ENCODE data around the gene VARS1. TPM values are rescaled to one million over a fixed set of nuclear protein-coding genes. Genes with fewer than 3 reads are reported as not detected.
A peak's percentile ranks its signal among the peaks of the same experiment; 100 is the strongest.

VARS1 gene
- total RNA-seq, 1 experiment from 2014 or later: 89.8 TPM

DNA sequence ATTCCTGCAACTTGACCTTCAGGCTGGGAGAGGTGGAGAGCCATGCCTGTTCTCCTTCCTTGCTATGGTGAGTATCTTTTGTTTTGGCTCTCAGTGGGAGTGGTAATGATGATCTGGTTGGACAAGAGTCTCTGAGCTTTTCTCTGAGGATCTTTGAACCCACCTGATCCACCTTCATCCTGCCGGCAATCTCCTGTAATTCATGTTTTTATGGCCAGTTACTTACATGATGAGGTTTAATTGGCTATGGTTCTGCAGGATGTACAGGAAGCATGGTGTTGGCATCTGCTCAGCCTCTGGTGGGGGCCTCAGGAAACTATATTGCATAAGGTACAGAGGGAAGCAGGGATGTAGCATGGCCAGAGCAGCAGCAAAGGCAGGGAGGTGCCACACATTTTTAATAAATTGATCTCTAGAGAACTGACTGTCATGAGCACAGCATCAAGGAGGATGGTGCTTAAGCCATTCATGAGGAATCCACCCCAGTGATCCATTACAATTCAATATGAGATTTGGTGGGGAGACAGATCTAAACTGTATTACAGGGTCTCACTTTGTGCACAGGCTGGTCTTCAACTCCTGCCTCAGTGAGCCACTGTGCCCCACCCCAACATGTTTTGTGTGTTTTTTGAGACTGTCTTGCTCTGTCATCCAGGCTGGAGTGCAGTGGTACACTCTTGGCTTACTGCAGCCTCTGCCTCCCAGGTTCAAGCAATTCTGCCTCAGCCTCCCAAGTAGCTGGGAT lies 42.0 kb upstream of the VARS1 start:
- Histone ChIP-seq H3K27ac (ENCODE audit: low read length) (no peak overlapping the region), H3K4me1 (ENCODE audit: insufficient read depth, low read length) (peaks cover 18% of the 10 kb centered on the region), H3K4me3 (ENCODE audit: low read length) (peak overlapping the region; percentile 97), H3K9ac (ENCODE audit: low read length) (peak overlapping the region; percentile 98), H3F3A (ENCODE audit: low read length, unreplicated experiment) (peaks cover 40% of the 10 kb centered on the region), H3K4me2 (ENCODE audit: low read length) (peak overlapping the region; percentile 92), H3K79me2 (ENCODE audit: low read length) (peaks cover 57% of the 10 kb centered on the region), H3K9me2 (replicated peaks; ENCODE audit: low read length) (no peaks in the 10 kb centered on the region), H3K36me3 (ENCODE audit: low read depth, low read length) (peaks cover 45% of the 10 kb centered on the region), H4K20me1 (ENCODE audit: low read length) (peaks cover 42% of the 10 kb centered on the region), H3K9me3 (ENCODE audit: low read length) (no peaks in the 10 kb centered on the region), H2AFZ (ENCODE audit: low read length) (no peak overlapping the region), H3K27me3 (ENCODE audit: low read length) (no peaks in the 10 kb centered on the region)
- DNase-seq: no peak
- POLR2A ChIA-PET (ENCODE audit: unreplicated experiment): interaction anchor here (0.6 to 1.2 kb wide), 2 partner anchors 10 to 855 kb away, joined by 3 to 4 read pairs; no protein-coding TSS in a partner anchor
- no peak for TF ChIP-seq CTCF (conservative IDR thresholded peaks at IDR 0.05; ENCODE audit: low read depth, low read length)
- no peak for TF ChIP-seq EZH2phosphoT487 (IDR thresholded peaks at IDR 0.05; ENCODE audit: borderline replicate concordance, low read length)
- no peak for TF ChIP-seq EZH2 (IDR thresholded peaks at IDR 0.05; ENCODE audit: low read length, unreplicated experiment)
- CTCF ChIA-PET: interaction anchor here (0.6 kb wide), 2 partner anchors 25 to 36 kb away, joined by 3 read pairs; no protein-coding TSS in a partner anchor
- no peak for ATAC-seq
- intact Hi-C loops (cut with micrococcal nuclease): loop anchor here (10.0 kb wide), 1 partner anchor 153 kb away; the partner anchor contains the start of gene LY6G5C
- BruUV-seq (replicated peaks): no TSS peak

DNA sequence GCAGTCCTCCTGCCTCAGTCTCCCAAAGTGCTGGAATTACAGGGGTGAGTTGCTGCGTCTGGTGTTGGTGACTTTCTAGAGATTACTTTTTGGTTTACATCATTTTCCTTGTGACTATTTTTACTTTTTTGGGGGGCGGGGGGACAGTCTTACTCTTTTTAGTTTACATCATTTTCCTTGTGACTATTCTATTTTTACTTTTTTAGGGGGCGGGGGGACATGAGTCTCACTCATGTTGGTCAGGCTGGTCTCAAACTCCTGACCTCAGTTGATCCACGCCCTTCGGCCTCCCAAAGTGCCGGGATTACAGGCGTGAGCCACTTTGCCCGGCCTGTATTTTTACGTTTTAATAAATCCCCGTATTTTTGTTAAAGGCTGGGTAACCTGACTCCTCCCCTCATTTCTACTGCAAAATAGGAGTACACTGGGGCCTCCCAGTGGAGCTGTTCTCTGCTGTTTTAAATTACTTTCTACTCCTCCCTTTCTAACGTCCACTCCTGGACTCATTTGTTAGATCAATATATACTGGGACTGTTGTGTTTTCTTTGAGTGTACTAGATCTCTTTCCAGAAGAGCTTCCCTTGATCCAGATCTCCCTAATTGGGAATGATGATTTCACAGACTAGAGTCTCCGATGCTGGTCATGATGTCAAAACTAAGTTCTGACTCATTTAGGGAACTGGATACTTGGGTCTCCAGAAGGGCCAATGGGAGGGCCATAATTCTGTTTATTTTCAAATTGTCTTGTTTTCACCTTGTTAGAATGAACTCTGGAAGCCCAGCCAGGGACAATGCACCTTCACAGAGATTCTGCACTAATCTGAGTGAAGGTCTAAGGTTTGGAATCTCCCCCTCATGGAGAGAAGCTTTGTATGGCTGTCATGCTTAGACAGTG lies 41.2 kb upstream of the VARS1 start:
- TF ChIP-seq CTCF (conservative IDR thresholded peaks at IDR 0.05; ENCODE audit: low read depth, low read length) (peak; percentile 34; the same call in 1 of the 2 replicates), EZH2phosphoT487 (IDR thresholded peaks at IDR 0.05; ENCODE audit: borderline replicate concordance, low read length) (no peak)
- Histone ChIP-seq H3K9me3 (ENCODE audit: low read length) (no peaks in the 10 kb centered on the region), H3K9me2 (replicated peaks; ENCODE audit: low read length) (no peaks in the 10 kb centered on the region), H3F3A (ENCODE audit: low read length, unreplicated experiment) (peaks cover 40% of the 10 kb centered on the region), H3K36me3 (ENCODE audit: low read depth, low read length) (peaks cover 45% of the 10 kb centered on the region), H4K20me1 (ENCODE audit: low read length) (peaks cover 43% of the 10 kb centered on the region), H3K79me2 (ENCODE audit: low read length) (peaks cover 62% of the 10 kb centered on the region), H3K4me1 (ENCODE audit: insufficient read depth, low read length) (peaks cover 18% of the 10 kb centered on the region), H3K9ac (ENCODE audit: low read length) (peak overlapping the region; percentile 98), H2AFZ (ENCODE audit: low read length) (no peak overlapping the region), H3K27ac (ENCODE audit: low read length) (peak overlapping the region; percentile 16), H3K4me2 (ENCODE audit: low read length) (peak overlapping the region; percentile 92), H3K4me3 (ENCODE audit: low read length) (peak overlapping the region; percentile 97), H3K27me3 (ENCODE audit: low read length) (no peaks in the 10 kb centered on the region)
- ChIA-PET CTCF (interaction anchor here (0.6 to 0.7 kb wide), 3 partner anchors 26 to 64 kb away, joined by 3 read pairs; no protein-coding TSS in a partner anchor), POLR2A (ENCODE audit: unreplicated experiment) (interaction anchor here (0.6 kb wide), 2 partner anchors 17 to 855 kb away, joined by 3 to 4 read pairs; no protein-coding TSS in a partner anchor)
- ATAC-seq: no peak
- BruUV-seq (replicated peaks): no TSS peak
- DNase-seq: peak; percentile 38
- intact Hi-C loops (cut with micrococcal nuclease): loop anchor here (10.0 kb wide), 1 partner anchor 152 kb away; the partner anchor contains the start of gene LY6G5C

All from PC-3 (cell line).